Measurements from ENCODE around the gene TMEM119. TPM values are rescaled to one million over a fixed set of nuclear protein-coding genes. Genes with fewer than 3 reads are reported as not detected.

TMEM119 gene
- total and polyA plus RNA-seq, 2 of the 13 experiments (the other 11 are each of a cell fraction or from before 2014, with no cell fraction given) = not detected

- no peak for TF ChIP-seq TFAP4 (IDR thresholded peaks at IDR 0.05; ENCODE audit: borderline replicate concordance, low read depth)
- no peak for TF ChIP-seq ZFX (CRISPR knock-in tag; IDR thresholded peaks at IDR 0.05; ENCODE audit: low read depth)
- TF ChIP-seq HNF4G (IDR thresholded peaks at IDR 0.05; ENCODE audit: borderline replicate concordance, low read depth, low read length) = no peak
- TF ChIP-seq HNF4G (CRISPR knock-in tag; IDR thresholded peaks at IDR 0.05; ENCODE audit: borderline replicate concordance, low read depth) = no peak
- peak in 1 of 2 experiments; percentile 53; a peak in 1 of 4 replicates for TF ChIP-seq KLF16 (CRISPR knock-in tag; IDR thresholded peaks at IDR 0.05)
- TF ChIP-seq ZMYM4 (CRISPR knock-in tag; IDR thresholded peaks at IDR 0.05) = no peak
- no peak for TF ChIP-seq ZSCAN5A (CRISPR knock-in tag; IDR thresholded peaks at IDR 0.05; ENCODE audit: borderline replicate concordance)
- no peak for TF ChIP-seq E2F2 (CRISPR knock-in tag; IDR thresholded peaks at IDR 0.05; ENCODE audit: borderline replicate concordance)
- TF ChIP-seq CEBPZ (IDR thresholded peaks at IDR 0.05; ENCODE audit: low read length) = no peak
- TF ChIP-seq ZNF781 (CRISPR knock-in tag; IDR thresholded peaks at IDR 0.05; ENCODE audit: borderline replicate concordance, not compliant biosample characterization) = no peak
- no peak for TF ChIP-seq PHB2 (IDR thresholded peaks at IDR 0.05; ENCODE audit: partially characterized antibody)
- no peak for TF ChIP-seq ZNF432 (CRISPR knock-in tag; IDR thresholded peaks at IDR 0.05; ENCODE audit: borderline replicate concordance)
- no peak for TF ChIP-seq SRSF9 (IDR thresholded peaks at IDR 0.05; ENCODE audit: borderline replicate concordance, insufficient read depth, low read depth, low read length, poor library complexity, severe bottlenecking)
- TF ChIP-seq ZNF883 (CRISPR knock-in tag; IDR thresholded peaks at IDR 0.05; ENCODE audit: not compliant biosample characterization) = no peak
- TF ChIP-seq DBP (CRISPR knock-in tag; IDR thresholded peaks at IDR 0.05; ENCODE audit: not compliant biosample characterization) = no peak
- no peak for TF ChIP-seq WIZ (CRISPR knock-in tag; IDR thresholded peaks at IDR 0.05)
- no peak for TF ChIP-seq PHF5A (CRISPR knock-in tag; IDR thresholded peaks at IDR 0.05; ENCODE audit: low read depth, unreplicated experiment)
- 0 out of 2 replicates have a peak, but pooled peaks have one; percentile 39 for TF ChIP-seq ATF5 (CRISPR knock-in tag; IDR thresholded peaks at IDR 0.05; ENCODE audit: low read depth)
- no peak for TF ChIP-seq MATR3 (CRISPR knock-in tag; IDR thresholded peaks at IDR 0.05)
Measured at GRCh38 chr12:108618079-108618952, 20.4 kb upstream of the TMEM119 start (continued).
